Vagina (tissue), 2 donors: ENCODE results near the gene SALL1. TPM values are rescaled to one million over a fixed set of nuclear protein-coding genes. Genes with fewer than 3 reads are reported as not detected.

Source experiments
- DNase-seq, 2 donors: peaks; one replicate each; pipeline ENCODE4 v3.0.0-alpha.2; 2017; ENCODE audit errors: extremely low spot score in 2 of 2
- H3K27ac ChIP-seq: fragments of 200-600 bp; sonication (generic); one replicate; pipeline ENCODE4 v1.5.1; 2019
- H3K27me3 ChIP-seq: fragments of 200-600 bp; sonication (generic); one replicate; pipeline ENCODE4 v1.5.1; 2019
- H3K36me3 ChIP-seq, 2 donors: fragments of 200-600 bp; sonication (generic); one replicate each; pipeline ENCODE4 v1.5.1; 2017 to 2019
- H3K4me1 ChIP-seq: fragments of 200-600 bp; sonication (generic); one replicate; pipeline ENCODE4 v1.5.1; 2019
- H3K4me3 ChIP-seq, 2 donors: fragments of 200-600 bp; sonication (generic); 1 replicate in 1 of 2; 2 replicates in 1 of 2; pipeline ENCODE4 v1.5.1; 2016 to 2019
- H3K9me3 ChIP-seq: fragments of 200-600 bp; sonication (generic); one replicate; pipeline ENCODE4 v1.5.1; 2019
- POLR2A ChIP-seq, 2 donors: fragments of 450-650 bp; IDR thresholded peaks; one replicate each; pipeline ENCODE4 v1.6.1; 2017; ENCODE audit warnings: antibody characterized with exemption in 2 of 2, mild to moderate bottlenecking in 2 of 2, moderate library complexity in 2 of 2
- POLR2AphosphoS5 ChIP-seq, 2 donors: sonication (generic); formaldehyde crosslinking; IDR thresholded peaks; one replicate each; pipeline ENCODE4 v1.9.0; 2017; ENCODE audit warnings: antibody characterized with exemption in 2 of 2, mild to moderate bottlenecking in 2 of 2, low read depth in 1 of 2; ENCODE audit not compliant: insufficient read depth in 1 of 2
- intact Hi-C: fragments of 100-400 bp; cut with DNase I; formaldehyde crosslinking; loops from one replicate; pipeline ENCODE4 v1.15.1; 2023
- total RNA-seq: library from RNA; depleted of rRNA; stranded (reverse); fragments of >200 nt; gene quantifications from one replicate; pipeline ENCODE4 v1.2.3, GENCODE V29; 2016
- TF ChIP-seq, protein P1 (sequence below), 3 experiments: fragments of 450-650 bp in 2 of 3; fragments of 200-600 bp in 1 of 3; sonication (generic) in 1 of 3; IDR thresholded peaks; one replicate each; pipeline ENCODE4 v1.5.1; 2017 to 2019; ENCODE audit warnings: antibody characterized with exemption in 3 of 3, mild to moderate bottlenecking in 2 of 3, moderate library complexity in 2 of 3

The SALL1 gene
- total RNA-seq, 1 donor from 2014 or later = 6.9 TPM

GRCh38 chr16:51154271-51155171, 3.5 kb upstream of the SALL1 start:
- no peaks in the 10 kb centered on the region for H3K27me3 ChIP-seq
- no peak for DNase-seq
- no peak for TF ChIP-seq POLR2A (IDR thresholded peaks at IDR 0.05)
- TF ChIP-seq POLR2AphosphoS5 (IDR thresholded peaks at IDR 0.05; ENCODE audit: insufficient read depth in 1 of 2, low read depth in 1 of 2) = no peak
- TF ChIP-seq, protein P1, sequence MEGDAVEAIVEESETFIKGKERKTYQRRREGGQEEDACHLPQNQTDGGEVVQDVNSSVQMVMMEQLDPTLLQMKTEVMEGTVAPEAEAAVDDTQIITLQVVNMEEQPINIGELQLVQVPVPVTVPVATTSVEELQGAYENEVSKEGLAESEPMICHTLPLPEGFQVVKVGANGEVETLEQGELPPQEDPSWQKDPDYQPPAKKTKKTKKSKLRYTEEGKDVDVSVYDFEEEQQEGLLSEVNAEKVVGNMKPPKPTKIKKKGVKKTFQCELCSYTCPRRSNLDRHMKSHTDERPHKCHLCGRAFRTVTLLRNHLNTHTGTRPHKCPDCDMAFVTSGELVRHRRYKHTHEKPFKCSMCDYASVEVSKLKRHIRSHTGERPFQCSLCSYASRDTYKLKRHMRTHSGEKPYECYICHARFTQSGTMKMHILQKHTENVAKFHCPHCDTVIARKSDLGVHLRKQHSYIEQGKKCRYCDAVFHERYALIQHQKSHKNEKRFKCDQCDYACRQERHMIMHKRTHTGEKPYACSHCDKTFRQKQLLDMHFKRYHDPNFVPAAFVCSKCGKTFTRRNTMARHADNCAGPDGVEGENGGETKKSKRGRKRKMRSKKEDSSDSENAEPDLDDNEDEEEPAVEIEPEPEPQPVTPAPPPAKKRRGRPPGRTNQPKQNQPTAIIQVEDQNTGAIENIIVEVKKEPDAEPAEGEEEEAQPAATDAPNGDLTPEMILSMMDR (IDR thresholded peaks at IDR 0.05) = no peak
- H3K4me1 ChIP-seq = peaks cover 12% of the 10 kb centered on the region
- peak overlapping the region; percentile 56 to 67 for H3K4me3 ChIP-seq
- intact Hi-C loops = no loop called here
- peak overlapping the region; percentile 92 for H3K27ac ChIP-seq
- H3K9me3 ChIP-seq = no peaks in the 10 kb centered on the region
- no peaks in the 10 kb centered on the region for H3K36me3 ChIP-seq

DNA sequence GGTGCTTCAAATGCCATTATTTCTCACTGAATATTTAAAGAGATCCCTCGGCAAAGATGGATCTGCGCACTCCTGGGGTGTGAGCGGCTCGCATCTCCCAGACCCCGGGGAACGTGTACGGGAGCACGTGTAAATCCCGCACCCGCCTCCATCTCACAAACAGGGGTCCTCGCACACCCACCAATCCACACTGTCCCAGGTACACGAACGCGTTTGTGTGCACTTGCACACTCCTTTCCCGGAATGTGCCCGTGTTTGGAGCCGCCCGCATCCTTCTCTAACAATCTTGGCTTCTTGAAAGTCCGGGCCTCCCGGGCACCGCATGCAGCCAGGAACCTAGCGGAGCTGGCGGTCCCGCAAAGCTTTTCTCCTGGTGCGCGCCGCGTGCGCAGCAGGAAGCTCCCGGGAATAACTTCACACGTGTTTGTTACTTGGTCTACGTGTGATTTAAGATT, 2.5 kb upstream of the SALL1 start:
- Histone ChIP-seq H3K4me1 (peaks cover 12% of the 10 kb centered on the region), H3K27me3 (no peaks in the 10 kb centered on the region), H3K9me3 (no peaks in the 10 kb centered on the region), H3K27ac (peak overlapping the region; percentile 92), H3K4me3 (peak overlapping the region; percentile 56 to 67), H3K36me3 (no peaks in the 10 kb centered on the region)
- no peak for DNase-seq
- intact Hi-C loops = no loop called here
- TF ChIP-seq POLR2A (IDR thresholded peaks at IDR 0.05) (no peak), POLR2AphosphoS5 (IDR thresholded peaks at IDR 0.05; ENCODE audit: insufficient read depth in 1 of 2, low read depth in 1 of 2) (no peak)
- TF ChIP-seq, protein P1 (IDR thresholded peaks at IDR 0.05) = no peak

DNA sequence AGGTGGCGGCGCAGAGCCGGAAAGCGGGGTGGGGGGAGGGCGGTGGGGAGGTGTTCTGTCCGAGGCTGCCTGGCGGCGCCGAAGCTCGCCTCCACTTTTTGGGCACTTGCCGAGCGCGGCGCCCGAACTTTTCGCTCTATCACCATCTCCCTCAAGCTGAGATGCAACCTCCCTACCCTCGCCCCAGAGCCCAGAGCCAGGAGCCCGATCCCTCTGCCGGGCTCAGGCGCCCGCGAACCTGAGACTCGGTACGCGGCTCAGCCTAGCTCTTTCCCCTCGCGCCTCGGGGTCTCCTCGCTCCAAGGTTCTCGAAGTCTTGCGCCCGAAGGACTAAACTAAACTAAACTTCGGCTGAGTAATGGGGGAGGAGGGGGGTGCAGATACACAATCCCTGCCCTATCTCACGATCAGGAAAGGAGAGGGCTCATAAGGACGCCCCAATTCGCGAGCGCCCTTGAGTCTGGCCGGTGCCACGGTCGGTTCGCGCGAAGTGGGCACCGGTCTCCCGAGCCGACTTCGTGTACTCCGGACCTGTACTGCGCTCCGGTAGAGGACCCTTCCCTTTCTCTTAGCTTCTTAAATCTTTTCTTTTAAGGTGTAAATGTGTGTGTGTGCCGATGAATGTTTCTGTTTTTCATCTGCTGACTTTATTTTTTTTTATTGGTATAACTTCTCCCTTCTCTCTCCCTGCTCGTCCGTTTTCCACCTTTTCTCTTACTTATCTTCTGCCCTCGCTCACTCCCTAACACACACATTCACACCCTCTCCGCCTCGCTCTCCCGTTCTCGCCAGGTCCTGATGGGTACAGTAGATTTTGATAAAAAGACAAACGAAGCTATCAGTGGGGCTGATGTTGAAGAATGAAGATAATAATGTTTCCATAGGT, 1.9 kb upstream of the SALL1 start:
- H3K27me3 ChIP-seq = no peaks in the 10 kb centered on the region

GRCh38 chr16:51151961-51152663, 1.0 kb upstream of the SALL1 start:
- Histone ChIP-seq H3K27me3 (no peaks in the 10 kb centered on the region), H3K36me3 (no peaks in the 10 kb centered on the region), H3K27ac (peak overlapping the region; percentile 92), H3K4me3 (peak overlapping the region; percentile 56 to 67), H3K4me1 (peaks cover 12% of the 10 kb centered on the region), H3K9me3 (no peaks in the 10 kb centered on the region)
- TF ChIP-seq, protein P1 (IDR thresholded peaks at IDR 0.05) = peak in 1 of 3 experiments; percentile 12
- TF ChIP-seq POLR2A (IDR thresholded peaks at IDR 0.05) = peak in 1 of 2 donors; percentile 83
- peak in 1 of 2 donors; percentile 77 for TF ChIP-seq POLR2AphosphoS5 (IDR thresholded peaks at IDR 0.05; ENCODE audit: insufficient read depth in 1 of 2, low read depth in 1 of 2)
- DNase-seq = no peak
- intact Hi-C loops = no loop called here

More for the DNA sequence above, 1.9 kb upstream of the SALL1 start:
- intact Hi-C loops = no loop called here
- H3K27ac ChIP-seq = peak overlapping the region; percentile 92
- H3K4me1 ChIP-seq = peaks cover 12% of the 10 kb centered on the region
- TF ChIP-seq POLR2AphosphoS5 (IDR thresholded peaks at IDR 0.05; ENCODE audit: insufficient read depth in 1 of 2, low read depth in 1 of 2) (no peak), POLR2A (IDR thresholded peaks at IDR 0.05) (no peak)
- TF ChIP-seq, protein P1 (IDR thresholded peaks at IDR 0.05) = no peak
- H3K9me3 ChIP-seq = no peaks in the 10 kb centered on the region
- peak overlapping the region; percentile 56 to 67 for H3K4me3 ChIP-seq
- DNase-seq = no peak
- no peaks in the 10 kb centered on the region for H3K36me3 ChIP-seq
